HG02938 (cell line): Measurements from ENCODE around the gene SNN.

Experiments
- ATAC-seq: cut with Tn5 transposase; IDR thresholded peaks from one replicate; pipeline ENCODE4 v1.9.1; 2021; ENCODE audit warnings: mild to moderate bottlenecking, moderate library complexity; ENCODE audit not compliant: unreplicated experiment

Gene SNN

DNA sequence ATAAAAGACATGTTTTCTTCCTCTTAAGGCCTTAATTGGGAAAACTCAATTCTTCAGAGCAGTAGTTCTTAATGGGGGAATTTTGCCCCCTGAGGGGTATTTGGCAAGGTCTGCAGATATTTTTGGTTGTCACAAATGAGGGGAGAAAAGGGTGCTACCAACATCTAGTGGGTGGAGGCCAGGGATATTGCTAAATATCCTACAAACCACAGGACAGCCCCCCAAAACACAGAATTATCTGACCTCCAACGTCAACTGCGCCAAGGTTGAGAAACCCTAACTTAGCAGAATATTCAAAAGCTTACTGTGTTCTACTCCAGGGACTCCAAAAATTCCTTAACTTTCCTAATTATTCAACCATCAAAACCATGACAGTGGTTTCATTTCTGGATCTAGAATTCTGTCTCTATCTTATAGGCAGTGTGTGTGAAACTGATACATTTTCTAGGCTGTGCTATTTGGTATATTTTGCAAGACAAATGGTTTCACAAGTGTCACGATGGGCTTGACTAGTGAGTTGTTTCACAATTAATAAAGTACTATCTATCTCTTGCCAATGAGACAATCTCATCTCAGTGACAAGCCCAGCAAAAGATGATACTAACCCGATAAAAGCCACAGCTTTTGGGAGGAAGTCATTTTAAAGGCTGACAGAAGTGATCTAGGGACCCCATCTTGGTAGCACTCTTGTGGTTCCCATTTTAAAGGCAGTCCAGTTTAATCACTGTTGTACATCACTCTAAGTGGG, 59.7 kb downstream of the SNN start:
- no peak for ATAC-seq
